ENCODE results near the gene INTS2. TPM values are rescaled to one million over a fixed set of nuclear protein-coding genes. Genes with fewer than 3 reads are reported as not detected.

The INTS2 gene
- polyA plus RNA-seq, 1 donor from 2014 or later = 23.7 TPM

- no peak overlapping the region for H2AFZ ChIP-seq (ENCODE audit: low read depth, low read length)
- H3K4me2 ChIP-seq (ENCODE audit: low read length) = no peak overlapping the region
- H4K20me1 ChIP-seq (ENCODE audit: insufficient read depth) = no peaks in the 10 kb centered on the region
- H3K27me3 ChIP-seq (ENCODE audit: insufficient read depth, low read depth, low read length) = no peaks in the 10 kb centered on the region
- no peak for TF ChIP-seq EZH2 (IDR thresholded peaks at IDR 0.05; ENCODE audit: borderline replicate concordance, insufficient read depth, low read length, poor library complexity, severe bottlenecking)
- TF ChIP-seq MXI1 (conservative IDR thresholded peaks at IDR 0.05; ENCODE audit: poor library complexity, severe bottlenecking) = no peak
- TF ChIP-seq CTCF (IDR thresholded peaks at IDR 0.05; ENCODE audit: poor library complexity, severe bottlenecking) = no peak
- TF ChIP-seq EP300 (conservative IDR thresholded peaks at IDR 0.05; ENCODE audit: poor library complexity, severe bottlenecking) = no peak
- no peak for TF ChIP-seq REST (IDR thresholded peaks at IDR 0.05; ENCODE audit: borderline replicate concordance)
- no peak for TF ChIP-seq RAD21 (conservative IDR thresholded peaks at IDR 0.05)
- TF ChIP-seq TAF1 (IDR thresholded peaks at IDR 0.05; ENCODE audit: low read depth) = no peak
- no peak for TF ChIP-seq SMC3 (conservative IDR thresholded peaks at IDR 0.05; ENCODE audit: poor library complexity)
- no peak for TF ChIP-seq POLR2AphosphoS5 (IDR thresholded peaks at IDR 0.05)
- no peaks in the 10 kb centered on the region for H3K36me3 ChIP-seq (ENCODE audit: insufficient read depth, low read length)
- H3K79me2 ChIP-seq (replicated peaks; ENCODE audit: insufficient read depth, low read length) = no peaks in the 10 kb centered on the region
- no peaks in the 10 kb centered on the region for H3K9me3 ChIP-seq (ENCODE audit: low read length)
- no peak overlapping the region for H3K9ac ChIP-seq (ENCODE audit: low read length)
- no peaks in the 10 kb centered on the region for H3F3A ChIP-seq (ENCODE audit: insufficient read depth, low read length, poor library complexity, severe bottlenecking)
- H3K4me3 ChIP-seq (ENCODE audit: low read length) = no peak overlapping the region
- no peaks in the 10 kb centered on the region for H3K9me2 ChIP-seq (ENCODE audit: insufficient read depth, low read length)
- no peak overlapping the region for H3K27ac ChIP-seq (ENCODE audit: low read length)
Measured at GRCh38 chr17:61835606-61836005, 92.2 kb downstream of the INTS2 start.

- no peaks in the 10 kb centered on the region for H3F3A ChIP-seq (ENCODE audit: insufficient read depth, low read length, poor library complexity, severe bottlenecking)
- no peak overlapping the region for H3K4me3 ChIP-seq (ENCODE audit: low read length)
- no peak overlapping the region for H3K9ac ChIP-seq (ENCODE audit: low read length)
- H4K20me1 ChIP-seq (ENCODE audit: insufficient read depth) = no peaks in the 10 kb centered on the region
- no peak overlapping the region for H2AFZ ChIP-seq (ENCODE audit: low read depth, low read length)
- H3K27ac ChIP-seq (ENCODE audit: low read length) = no peak overlapping the region
- no peaks in the 10 kb centered on the region for H3K79me2 ChIP-seq (replicated peaks; ENCODE audit: insufficient read depth, low read length)
- TF ChIP-seq RAD21 (conservative IDR thresholded peaks at IDR 0.05) (no peak), CTCF (IDR thresholded peaks at IDR 0.05; ENCODE audit: poor library complexity, severe bottlenecking) (no peak), EZH2 (IDR thresholded peaks at IDR 0.05; ENCODE audit: borderline replicate concordance, insufficient read depth, low read length, poor library complexity, severe bottlenecking) (no peak), REST (IDR thresholded peaks at IDR 0.05; ENCODE audit: borderline replicate concordance) (no peak), MXI1 (conservative IDR thresholded peaks at IDR 0.05; ENCODE audit: poor library complexity, severe bottlenecking) (no peak), POLR2AphosphoS5 (IDR thresholded peaks at IDR 0.05) (no peak), TAF1 (IDR thresholded peaks at IDR 0.05; ENCODE audit: low read depth) (no peak), EP300 (conservative IDR thresholded peaks at IDR 0.05; ENCODE audit: poor library complexity, severe bottlenecking) (no peak), SMC3 (conservative IDR thresholded peaks at IDR 0.05; ENCODE audit: poor library complexity) (no peak)
- no peak overlapping the region for H3K4me2 ChIP-seq (ENCODE audit: low read length)
- no peaks in the 10 kb centered on the region for H3K9me3 ChIP-seq (ENCODE audit: low read length)
- H3K36me3 ChIP-seq (ENCODE audit: insufficient read depth, low read length) = no peaks in the 10 kb centered on the region
- no peaks in the 10 kb centered on the region for H3K9me2 ChIP-seq (ENCODE audit: insufficient read depth, low read length)
- H3K27me3 ChIP-seq (ENCODE audit: insufficient read depth, low read depth, low read length) = no peaks in the 10 kb centered on the region
Measured at GRCh38 chr17:61834610-61835009, 93.2 kb downstream of the INTS2 start.
